MM.1S (cell line): ENCODE measurements around the gene SLC9B2.

Source experiments
- CTCF ChIP-seq: fragments of 300-600 bp; sonication (generic); IDR thresholded peaks from 2 replicates; pipeline ENCODE4 v1.5.1; 2016; ENCODE audit warnings: antibody characterized with exemption, low read length, mixed read lengths
- EZH2phosphoT487 ChIP-seq: fragments of 300-600 bp; sonication (generic); IDR thresholded peaks from 2 replicates; pipeline ENCODE4 v1.6.1; 2018; ENCODE audit warnings: antibody characterized with exemption, low read length

GRCh38 chr4:103008875-103009729 is 67.5 kb downstream of the SLC9B2 start:
- peak; percentile 80 for TF ChIP-seq CTCF
- no peak for TF ChIP-seq EZH2phosphoT487
